GM21390 (cell line): ENCODE measurements around the gene PHF23.

ENCODE experiments used
- ATAC-seq: cut with Tn5 transposase; IDR thresholded peaks from one replicate; pipeline ENCODE4 v1.9.1; 2021; ENCODE audit not compliant: unreplicated experiment

PHF23 gene

GRCh38 chr17:7221278-7222092, 17.8 kb downstream of the PHF23 start:
- no peak for ATAC-seq

- ATAC-seq: no peak
Measured at GRCh38 chr17:7220593-7221277, 18.5 kb downstream of the PHF23 start.

- ATAC-seq: peak; percentile 58
Measured at GRCh38 chr17:7219812-7220592, 19.3 kb downstream of the PHF23 start, which contains the start of the genes ACADVL and DLG4. ACADVL (plus strand) TSS chr17:7219938; CDS start chr17:7219985, 47 bp downstream. DLG4 (minus strand) TSS chr17:7219836.

GRCh38 chr17:7219229-7219811, 19.9 kb downstream of the PHF23 start:
- ATAC-seq: no peak

- ATAC-seq: no peak
Measured at GRCh38 chr17:7218758-7219157, 20.5 kb downstream of the PHF23 start.

GRCh38 chr17:7218166-7218565, 21.1 kb downstream of the PHF23 start:
- ATAC-seq: no peak

- no peak for ATAC-seq
Measured at GRCh38 chr17:7217113-7217987, 21.9 kb downstream of the PHF23 start.

GRCh38 chr17:7216242-7217112, 22.8 kb downstream of the PHF23 start:
- no peak for ATAC-seq

GRCh38 chr17:7215652-7216180, 23.5 kb downstream of the PHF23 start:
- no peak for ATAC-seq

- no peak for ATAC-seq
Measured at GRCh38 chr17:7215136-7215638, 24.1 kb downstream of the PHF23 start.

- ATAC-seq: peak; percentile 68
Measured at GRCh38 chr17:7214300-7215135, 24.7 kb downstream of the PHF23 start.

- no peak for ATAC-seq
Measured at GRCh38 chr17:7213895-7214299, 25.4 kb downstream of the PHF23 start.

- ATAC-seq: no peak
Measured at GRCh38 chr17:7211491-7212273, 27.6 kb downstream of the PHF23 start.

- no peak for ATAC-seq
Measured at GRCh38 chr17:7208754-7209460, 30.4 kb downstream of the PHF23 start.

- no peak for ATAC-seq
Measured at GRCh38 chr17:7208027-7208571, 31.2 kb downstream of the PHF23 start.
